NCI-H2171 treated with DMSO at 0.1 percent for 48 hours (cell line): ENCODE data around the gene PPEF1.
A peak's percentile ranks its signal among the peaks of the same experiment; 100 is the strongest.
"Not testable (repeated sequence)": the region's sequence is repeated elsewhere in the genome, so short reads cannot be mapped to it uniquely, and the experiment has no call there.

ENCODE experiments used
- DNase-seq: peaks from one replicate; lab custom pipeline; 2025; lab: John Stamatoyannopoulos, UW

PPEF1 gene

DNA sequence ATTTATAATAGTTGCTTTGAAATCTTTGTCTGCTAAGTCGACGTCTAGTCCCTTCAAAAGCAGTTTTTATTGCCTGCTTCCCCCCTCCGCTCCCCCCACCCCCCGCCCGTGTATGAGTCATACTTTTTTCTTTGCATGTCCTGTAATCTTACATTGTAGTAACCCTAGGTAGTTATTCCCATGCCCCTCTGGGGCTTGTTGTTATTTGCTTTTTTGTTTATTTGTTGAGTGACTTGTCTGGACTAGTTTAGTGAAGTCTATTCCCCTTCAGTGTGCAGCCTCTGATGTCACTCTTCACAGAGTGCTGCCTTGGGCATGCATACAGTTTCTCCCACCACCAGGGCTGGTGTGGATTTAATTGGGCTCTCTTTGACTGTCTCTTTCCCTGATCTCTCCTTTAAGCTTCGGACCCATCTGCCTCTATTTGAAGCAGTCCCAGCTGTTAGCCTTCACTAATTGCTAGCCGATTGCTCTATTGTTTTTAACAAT is 86.2 kb downstream of the PPEF1 start:
- DNase-seq: peak; percentile 27

DNA sequence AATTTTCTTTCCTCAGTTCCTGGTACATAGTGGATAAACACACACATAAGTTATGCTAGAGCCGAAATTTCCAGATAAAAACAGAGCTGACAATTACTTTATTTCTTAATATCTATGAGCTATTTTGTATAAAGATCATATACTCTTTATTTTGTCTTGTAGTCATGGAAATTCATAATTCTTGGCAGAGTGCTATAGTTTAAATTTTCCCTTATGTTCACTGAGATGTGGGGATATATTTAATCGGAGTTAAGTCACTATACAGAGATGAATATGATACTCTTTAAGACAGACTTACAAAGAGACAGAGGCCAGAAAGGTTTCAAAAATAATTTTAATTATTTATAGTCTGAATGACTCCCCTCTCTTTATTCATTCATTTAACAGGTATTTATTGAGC is 89.7 kb downstream of the PPEF1 start:
- DNase-seq: no peak

DNA sequence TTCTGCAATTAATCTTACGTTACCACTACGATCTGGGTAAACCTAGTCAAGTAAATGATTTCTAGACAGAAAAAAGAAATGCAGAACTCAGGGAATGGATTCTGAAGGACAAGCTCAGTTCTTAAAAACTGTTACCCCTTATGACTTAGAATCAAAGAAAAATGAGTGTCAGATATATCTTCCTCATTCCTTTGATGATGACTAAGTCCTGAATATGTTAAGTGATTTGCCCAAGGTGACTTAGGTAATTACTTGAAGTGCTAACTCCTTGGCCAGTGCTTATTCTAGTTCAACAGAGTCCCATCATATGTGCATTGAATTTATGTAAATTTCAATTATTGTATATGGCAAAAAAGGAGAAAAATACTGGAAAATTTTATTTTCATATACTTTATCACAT is 92.5 kb downstream of the PPEF1 start:
- DNase-seq: no peak

DNA sequence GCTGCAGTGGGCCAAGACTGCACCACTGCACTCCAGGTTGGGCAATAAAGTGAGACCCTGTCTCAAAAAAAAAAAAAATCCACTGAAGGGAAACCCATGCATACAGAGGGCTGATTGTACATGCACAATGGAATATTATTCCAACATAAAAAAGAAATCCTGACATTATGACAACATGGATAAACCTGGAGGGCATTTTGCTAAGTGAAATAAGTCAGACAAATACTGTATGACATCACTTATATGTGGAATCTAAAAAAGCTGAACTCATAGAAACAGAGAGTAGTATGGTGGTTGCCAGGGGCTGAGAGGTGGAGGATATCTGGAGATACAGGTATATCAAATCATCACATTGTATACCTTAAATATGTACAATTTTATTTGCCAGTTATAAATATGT is 102.2 kb downstream of the PPEF1 start:
- DNase-seq: no peak

DNA sequence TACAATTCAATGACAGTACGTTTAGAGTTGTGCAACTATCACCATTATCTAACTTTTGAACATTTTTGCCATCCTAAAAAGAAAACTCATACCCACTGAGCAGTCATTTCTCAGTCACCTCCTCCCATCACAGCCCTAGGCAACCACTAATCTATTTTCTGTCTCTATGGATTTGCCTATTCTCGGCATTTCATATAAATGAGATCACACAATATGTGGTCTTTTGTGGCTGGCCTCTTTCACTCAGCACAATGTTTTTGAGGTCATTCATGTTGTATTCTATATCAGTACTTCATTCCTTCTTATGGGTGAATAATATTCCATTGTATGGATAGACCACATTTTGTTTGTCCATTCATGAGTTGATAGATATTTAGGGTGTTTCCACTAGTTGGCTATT is 103.0 kb downstream of the PPEF1 start:
- no peak for DNase-seq

DNA sequence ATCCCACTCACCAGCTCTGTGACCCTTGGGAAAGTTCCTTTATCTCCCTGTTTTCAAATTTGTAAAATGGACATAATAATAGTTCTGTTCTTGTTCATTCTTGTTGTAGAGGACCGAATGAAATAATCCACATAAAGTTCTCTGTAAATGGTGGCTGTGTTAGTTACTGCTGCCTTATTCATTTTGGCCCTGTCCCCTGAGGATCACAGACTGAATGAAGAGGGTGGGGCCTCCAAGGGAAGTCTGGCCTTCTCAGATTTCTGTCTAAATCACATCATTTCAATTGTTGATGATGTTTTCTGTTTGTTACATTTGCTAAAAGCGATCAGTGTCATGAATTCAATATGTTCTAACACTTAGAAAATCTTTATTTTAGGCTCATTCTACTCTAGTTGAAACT is 117.9 kb downstream of the PPEF1 start:
- DNase-seq: peak; percentile 0

DNA sequence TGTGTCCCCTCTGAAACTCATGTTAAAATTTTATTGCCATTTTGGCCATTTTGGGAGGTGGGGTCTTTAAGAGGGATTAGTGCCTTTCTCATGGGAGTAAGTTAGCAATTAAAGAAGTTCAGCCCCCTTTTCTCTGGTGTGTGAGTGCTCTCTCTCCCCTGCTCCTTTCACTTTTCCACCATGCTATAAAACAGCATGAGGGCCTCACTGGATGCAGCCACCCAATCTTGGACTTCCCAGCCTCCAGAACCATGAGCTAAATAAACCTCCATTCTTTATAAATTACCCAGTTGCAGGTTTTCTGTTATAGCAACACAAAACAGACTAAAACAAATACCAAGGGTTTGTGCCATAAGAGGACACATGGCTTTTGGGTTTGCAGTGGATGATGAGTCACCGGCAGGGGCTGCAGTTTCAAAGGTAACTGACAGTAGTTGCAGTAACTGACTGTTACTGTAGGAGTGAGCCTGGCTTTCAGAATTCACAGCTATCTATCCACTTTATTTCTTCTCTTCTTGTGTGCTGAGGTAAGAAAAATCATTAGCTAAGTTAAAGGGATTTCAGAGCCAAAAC is 121.5 kb downstream of the PPEF1 start:
- DNase-seq: no peak

DNA sequence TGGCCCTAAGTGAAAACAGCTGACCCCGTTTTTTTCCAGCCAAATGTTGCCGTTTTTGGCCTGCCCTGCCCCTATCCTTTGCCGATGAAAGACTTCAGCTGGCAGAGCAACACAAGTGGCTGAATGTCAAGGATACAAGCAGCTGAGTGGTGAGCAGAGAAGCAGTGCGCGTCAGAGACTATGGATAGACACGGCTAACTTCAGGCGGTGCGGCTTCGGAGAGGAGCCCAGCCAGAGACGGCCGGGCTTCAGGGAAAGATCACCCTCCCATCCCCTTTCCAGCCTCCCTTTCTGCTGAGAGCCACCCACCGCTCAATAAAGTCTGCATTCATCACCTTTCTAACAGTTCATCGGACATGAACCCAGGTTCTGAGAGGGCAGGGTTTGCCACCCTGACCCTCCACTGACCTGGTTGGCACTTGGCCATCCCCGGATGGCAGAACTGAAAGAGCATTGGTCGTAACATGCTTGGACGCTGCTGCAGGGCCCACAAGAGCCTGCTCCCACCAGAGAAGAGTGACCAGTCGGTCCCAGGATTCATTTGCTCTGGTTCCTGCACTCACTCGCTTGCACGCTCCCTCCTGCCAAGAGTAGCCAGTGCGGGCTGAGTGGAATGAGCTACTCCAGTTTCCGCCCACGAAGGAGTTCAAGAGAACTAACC is 125.8 kb downstream of the PPEF1 start:
- DNase-seq: no peak

DNA sequence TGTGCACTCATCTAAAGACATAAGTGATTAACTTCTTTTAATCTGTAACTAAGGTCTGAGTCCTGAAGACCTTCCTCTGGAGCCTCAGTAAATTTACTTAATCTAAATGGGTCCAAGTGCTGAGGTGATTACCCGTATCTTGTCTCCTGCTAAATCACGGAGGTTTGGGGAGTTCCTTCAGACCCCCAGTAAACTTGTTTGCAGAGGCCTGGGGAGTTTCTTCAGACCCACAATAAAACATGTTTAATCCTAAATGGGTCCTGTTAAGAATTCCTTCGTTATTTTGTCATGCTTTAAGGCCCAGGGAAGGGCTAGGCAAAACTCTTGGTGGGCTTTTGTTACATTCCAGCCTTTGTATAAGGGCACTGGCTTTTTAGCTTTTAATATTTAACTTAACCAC is 140.5 kb downstream of the PPEF1 start:
- not testable (repeated sequence) for DNase-seq

DNA sequence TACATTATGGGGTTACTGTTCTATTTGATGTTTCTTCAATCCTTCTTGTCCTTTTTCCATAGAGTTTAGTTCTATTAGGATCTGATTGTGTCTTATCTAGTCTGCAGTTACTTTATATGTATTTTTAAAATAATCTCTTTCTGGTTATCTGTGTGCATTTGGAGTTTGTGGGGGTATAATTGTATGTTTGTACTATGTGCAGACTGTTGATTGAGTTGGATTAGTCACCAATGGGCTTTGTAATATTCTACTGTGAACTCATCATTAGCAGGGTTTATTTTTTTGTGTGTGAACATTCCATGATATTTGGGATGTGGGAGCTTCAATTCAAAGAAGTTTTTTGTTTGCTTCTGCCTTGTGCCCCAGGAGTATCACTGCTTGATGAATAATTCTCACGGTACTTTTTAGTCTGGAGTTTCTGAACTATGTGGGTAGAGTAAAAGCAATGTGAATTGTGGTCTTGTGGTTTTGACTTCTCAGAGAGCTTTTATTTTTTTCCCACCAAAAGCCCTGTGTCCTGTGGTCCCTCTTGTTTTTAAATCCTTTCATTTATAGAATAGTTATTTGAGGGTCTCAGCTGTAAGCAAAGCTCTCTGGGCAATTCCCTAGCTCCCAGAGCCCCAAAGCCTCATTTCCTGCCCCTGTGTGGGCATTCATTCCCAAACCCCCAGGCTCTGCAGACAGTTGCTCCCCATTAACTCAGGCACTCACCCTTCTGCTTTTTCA is 148.6 kb downstream of the PPEF1 start:
- no peak for DNase-seq

DNA sequence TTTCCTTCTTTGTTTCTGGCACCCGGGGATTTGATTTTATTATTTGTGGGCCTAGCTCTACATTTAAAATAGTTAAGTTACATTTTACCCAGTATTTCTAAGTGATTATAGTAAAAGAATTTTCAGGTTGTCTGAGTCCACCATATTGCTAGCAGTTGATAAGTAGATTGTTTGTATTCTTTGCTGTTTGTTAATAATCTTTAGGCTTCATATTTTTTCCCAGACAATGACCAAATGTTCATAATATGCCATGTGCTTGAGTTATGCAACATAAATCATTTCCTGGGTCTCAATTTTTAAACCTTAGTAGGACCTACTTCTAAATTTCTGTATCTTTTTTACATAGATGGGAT is 149.2 kb downstream of the PPEF1 start:
- DNase-seq: no peak

DNA sequence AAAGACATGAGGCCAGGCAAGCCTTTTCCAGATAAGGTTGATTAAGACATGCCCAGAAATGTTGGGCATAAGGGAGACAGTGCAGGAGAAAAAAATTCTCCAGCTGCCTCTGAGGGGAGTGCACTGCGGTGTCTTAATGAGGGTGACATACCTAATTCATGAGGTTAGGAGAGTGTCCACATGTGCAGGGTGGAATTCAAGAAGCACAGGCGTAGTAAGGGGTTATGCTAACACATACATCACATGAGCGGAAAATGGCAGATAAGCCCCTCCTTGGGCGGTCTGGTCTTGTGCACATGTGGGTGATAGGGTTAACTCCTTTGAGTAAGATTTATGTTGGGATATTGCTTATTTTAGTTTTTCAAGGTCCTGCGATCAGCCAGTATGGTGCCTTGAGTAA is 154.1 kb downstream of the PPEF1 start:
- DNase-seq: no peak

DNA sequence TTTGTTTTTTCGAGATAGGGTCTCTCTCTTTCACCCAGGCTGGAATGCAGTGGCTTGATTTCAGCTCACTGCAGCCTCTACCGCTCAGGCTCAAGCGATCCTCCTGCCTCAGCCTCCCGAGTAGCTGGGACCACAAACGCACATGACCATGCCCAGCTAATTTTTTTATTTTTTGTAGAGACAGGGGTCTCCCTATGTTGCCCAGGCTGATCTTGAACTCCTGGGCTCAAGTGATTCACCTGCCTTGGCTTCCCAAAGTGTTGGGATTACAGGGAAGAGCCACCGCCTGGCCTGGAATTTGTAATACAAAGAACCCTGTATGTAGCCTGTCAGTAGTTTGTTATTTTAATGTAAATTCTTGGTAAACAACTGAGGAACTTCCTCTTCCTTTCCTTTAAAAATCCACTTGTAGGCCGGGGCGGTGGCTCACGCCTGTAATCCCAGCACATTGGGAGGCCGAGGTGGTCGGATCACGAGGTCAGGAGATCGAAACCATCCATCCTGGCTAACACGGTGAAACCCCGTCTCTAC is 157.0 kb downstream of the PPEF1 start:
- no peak for DNase-seq

DNA sequence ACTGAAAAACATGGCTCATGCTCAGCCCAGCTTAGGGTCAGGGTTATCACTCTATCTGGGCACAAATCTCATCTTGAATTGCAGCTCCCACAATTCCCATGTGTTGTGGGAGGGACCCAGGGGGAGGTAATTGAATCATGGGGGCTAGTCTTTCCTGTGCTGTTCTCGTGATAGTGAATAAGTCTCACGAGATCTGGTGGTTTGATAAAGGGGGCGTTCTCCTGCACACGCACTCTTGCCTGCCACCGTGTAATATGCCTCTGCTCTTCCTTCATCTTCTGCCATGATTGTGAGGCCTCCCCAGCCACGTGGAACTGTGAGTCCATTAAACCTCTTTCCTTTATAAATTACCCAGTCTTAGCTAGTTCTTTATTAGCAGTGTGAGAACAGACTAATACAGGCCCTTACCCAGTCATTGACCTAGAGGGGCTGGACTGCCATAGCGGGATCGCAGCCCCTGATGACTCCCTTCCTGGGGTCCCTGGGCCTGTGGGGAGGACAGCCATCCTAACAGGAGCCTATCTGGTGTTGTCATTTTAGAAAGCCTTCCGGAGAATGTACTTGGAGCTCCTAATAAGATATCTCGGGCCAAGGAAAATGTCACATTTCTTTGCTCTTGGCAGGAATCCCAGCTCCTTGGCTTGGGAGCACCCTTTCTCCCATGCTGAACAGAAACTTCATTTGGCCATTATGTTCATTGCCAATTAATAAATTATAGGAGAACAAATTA is 163.9 kb downstream of the PPEF1 start:
- no peak for DNase-seq

DNA sequence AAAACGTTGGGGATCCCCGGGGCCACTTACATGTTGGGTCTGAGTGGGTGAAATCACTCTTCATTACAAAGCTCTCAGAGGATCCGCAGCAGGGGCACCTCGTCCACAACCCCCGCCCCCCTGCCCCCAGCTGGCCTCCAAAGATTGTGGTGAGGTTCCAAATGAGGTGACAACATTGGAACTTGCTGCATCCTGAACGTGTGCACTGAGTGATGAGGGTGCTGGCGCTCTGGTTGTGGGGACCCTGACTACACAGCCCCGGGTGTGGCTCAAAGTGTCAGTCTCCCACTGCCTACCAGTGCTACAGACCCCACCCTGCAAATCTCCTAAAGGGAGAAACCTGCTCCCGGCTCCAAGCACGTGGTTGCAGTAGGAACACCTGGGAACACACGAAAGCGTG is 164.5 kb downstream of the PPEF1 start:
- no peak for DNase-seq

DNA sequence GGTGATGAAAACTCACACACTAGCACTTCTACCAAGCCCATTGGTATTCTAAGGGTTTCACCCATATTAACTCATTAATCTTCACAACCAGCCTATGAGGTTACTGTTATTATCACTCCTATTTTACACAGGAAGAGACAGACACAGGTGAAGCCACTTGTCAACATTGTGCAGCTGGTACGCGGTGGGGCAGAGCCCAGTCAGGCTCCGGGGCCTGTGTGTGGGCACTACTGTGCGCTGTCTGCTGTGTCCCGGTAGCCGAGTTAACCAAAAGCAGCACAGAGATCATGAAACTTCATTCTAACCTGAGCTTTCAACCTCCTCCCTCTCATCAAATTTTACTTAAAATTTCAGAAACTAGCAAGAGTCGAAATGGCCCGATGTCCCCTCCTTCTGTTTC is 165.2 kb downstream of the PPEF1 start:
- no peak for DNase-seq

DNA sequence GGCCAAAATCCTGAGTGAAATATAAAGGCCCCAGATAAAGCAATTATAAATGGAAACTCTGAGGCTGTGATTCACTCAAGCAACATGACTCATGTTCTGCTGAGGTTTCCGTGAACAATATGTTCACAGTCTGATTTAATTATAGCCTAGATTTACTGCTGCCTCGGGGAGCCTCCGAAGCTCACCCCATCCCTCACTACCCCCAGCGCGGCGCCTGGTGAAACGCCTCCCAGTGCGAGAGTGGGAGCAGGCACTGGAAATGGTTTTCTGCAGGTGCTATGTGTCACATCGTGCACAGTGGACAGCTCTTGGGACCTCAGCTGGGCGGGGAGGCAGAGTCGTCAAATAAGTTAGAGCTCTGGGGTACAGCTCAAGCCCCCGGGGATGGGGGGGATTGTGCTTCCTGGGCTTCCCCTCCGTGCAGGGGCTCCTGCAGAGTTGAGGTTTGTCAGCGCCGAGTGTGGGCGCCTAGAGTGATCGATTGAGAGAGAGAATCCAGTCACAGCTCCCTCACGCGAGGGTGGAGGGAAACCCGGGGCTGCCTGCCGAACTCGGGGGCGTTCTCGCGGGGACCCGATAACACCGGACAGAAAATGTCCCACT is 165.8 kb downstream of the PPEF1 start:
- DNase-seq: no peak

DNA sequence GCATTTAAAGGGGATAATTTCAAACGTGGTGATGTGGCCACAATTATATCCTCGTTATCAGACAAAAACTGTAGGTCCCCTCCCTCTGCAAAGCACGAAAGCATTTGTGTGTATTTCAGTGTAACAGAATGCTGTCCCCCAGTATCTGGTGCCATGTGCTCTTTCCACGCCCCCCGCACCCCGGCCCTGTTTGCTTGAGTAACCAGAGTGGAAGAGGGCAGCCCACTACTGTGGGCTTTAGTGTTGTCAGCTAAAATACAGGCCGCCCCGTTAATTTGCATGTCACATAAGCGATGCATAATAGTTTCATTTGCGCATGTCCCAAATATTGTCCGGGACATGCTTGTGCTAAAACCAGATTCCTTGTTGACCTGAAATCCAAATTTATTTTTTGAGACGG is 166.4 kb downstream of the PPEF1 start:
- no peak for DNase-seq

DNA sequence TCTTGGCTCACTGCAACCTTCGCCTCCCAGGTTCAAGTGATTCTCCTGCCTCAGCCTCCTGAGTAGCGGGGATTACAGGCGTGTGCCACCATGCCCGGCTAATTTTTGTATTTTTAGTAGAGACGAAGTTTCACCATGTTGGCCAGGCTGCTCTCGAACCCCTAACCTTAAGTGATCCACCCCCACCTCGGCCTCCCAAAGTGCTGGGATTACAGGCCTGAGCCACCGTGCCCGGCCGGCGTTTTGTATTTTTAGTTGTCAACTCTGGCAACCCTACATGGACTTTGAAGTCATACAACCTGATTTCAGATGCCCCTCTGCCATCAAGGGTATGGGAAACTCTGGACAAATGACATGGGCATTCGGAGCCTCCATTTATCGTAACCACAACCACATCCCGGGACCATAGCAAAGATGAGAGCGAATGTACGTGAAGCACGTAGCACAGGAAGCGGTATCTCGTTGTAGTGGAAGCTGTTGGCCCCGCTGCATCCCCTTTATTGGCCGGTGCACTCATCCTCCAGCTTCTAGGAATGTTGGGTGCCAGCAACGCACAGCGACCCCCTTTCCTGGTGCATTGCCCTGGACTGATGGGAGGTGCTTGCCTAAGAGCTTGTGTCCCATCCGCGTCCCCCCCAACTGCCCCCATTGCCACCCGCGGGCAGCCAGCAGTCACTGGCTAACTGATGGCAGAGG is 167.3 kb downstream of the PPEF1 start:
- DNase-seq: no peak

DNA sequence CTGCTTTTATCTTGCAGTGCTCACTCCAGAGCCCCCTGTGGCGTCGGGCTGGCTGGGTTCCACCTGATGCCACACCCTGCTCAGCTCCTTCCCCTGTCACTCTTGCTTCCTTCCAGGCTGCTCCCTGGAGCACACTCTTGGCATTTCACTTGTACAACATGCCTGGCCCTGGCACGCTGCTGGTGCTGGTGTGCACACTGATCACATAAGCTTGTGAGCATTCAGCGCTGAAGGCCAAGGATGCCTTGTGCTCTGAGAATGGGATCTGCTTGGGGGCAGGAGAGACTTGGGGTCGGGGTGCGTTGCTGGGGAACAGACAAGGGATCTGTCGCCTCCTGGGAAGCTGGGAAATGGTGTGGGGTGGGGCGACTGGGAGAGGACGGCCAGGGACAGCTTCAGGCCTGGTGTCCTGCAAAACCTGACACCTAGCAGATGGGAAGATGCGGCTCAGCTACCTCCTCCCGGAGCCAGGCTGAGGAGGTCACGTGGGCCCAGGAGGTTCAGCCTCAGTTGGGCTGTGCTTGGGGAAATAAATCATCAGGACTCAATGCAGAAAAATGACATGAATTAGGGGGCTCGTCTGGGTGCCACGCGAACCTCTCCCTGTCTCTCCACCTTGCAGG is 167.9 kb downstream of the PPEF1 start:
- DNase-seq: peak; percentile 59

DNA sequence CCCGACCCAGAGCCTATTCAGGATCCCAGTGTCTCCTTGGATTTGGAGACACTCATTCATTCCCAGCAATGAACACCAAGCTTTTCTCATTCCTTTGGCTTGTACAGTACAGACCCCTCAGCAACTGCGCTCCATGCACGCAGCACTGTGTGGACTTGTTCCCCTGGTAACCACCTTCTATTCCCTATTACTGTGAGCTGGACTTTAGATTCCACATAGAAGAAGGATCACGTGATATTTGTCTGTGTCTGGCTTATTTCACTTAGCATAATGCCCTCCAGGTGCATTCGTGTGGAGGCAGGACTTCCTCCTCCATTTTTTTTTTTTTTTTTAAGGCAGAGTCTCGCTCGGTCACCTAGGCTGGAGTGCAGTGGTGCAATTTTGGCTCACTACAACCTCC is 170.0 kb downstream of the PPEF1 start:
- DNase-seq: no peak
